Kidney epithelial cell (primary cell): ENCODE data around the gene C3orf22. TPM values are rescaled to one million over a fixed set of nuclear protein-coding genes. Genes with fewer than 3 reads are reported as not detected.

ENCODE experiments used
- DNase-seq: peaks from one replicate; pipeline ENCODE4 v3.0.0-alpha.2; 2010; ENCODE audit warnings: low read depth
- H3K27me3 ChIP-seq: 2 replicates; pipeline ENCODE4 v1.6.0; 2011; ENCODE audit warnings: low read length; ENCODE audit not compliant: control insufficient read depth, insufficient read depth
- H3K36me3 ChIP-seq: 2 replicates; pipeline ENCODE4 v1.5.1; 2011; ENCODE audit warnings: low read length; ENCODE audit not compliant: control insufficient read depth, insufficient read depth
- H3K4me3 ChIP-seq: 2 replicates; pipeline ENCODE4 v1.5.1; 2011; ENCODE audit warnings: low read depth, mild to moderate bottlenecking, control low read depth, low read length
- CTCF ChIP-seq: IDR thresholded peaks from 2 replicates; pipeline ENCODE4 v1.5.1; 2011; ENCODE audit warnings: mild to moderate bottlenecking, moderate library complexity, low read length, control low read depth, inconsistent platforms; ENCODE audit not compliant: insufficient read depth, poor library complexity, severe bottlenecking
- total RNA-seq: library from RNA; depleted of rRNA; stranded (reverse); fragments of >200 nt; gene quantifications from 2 replicates; pipeline ENCODE4 v1.2.3, GENCODE V29; 2015

The C3orf22 gene
- total RNA-seq, 1 donor from 2014 or later, result not detected

- Histone ChIP-seq H3K27me3 (peaks cover 32% of the 10 kb centered on the region), H3K36me3 (no peaks in the 10 kb centered on the region), H3K4me3 (no peak overlapping the region)
- no peak for DNase-seq
- TF ChIP-seq CTCF, result no peak
Observed at GRCh38 chr3:126528419-126528799, 30.3 kb downstream of the C3orf22 start.

- no peak for TF ChIP-seq CTCF
- DNase-seq, result no peak
- H3K27me3 ChIP-seq, result peaks cover 38% of the 10 kb centered on the region
- H3K36me3 ChIP-seq, result no peaks in the 10 kb centered on the region
- no peak overlapping the region for H3K4me3 ChIP-seq
Observed at GRCh38 chr3:126527455-126528211, 31.1 kb downstream of the C3orf22 start.

- H3K4me3 ChIP-seq, result no peak overlapping the region
- H3K27me3 ChIP-seq, result peaks cover 40% of the 10 kb centered on the region
- TF ChIP-seq CTCF, result no peak
- H3K36me3 ChIP-seq, result no peaks in the 10 kb centered on the region
- DNase-seq, result no peak
Observed at GRCh38 chr3:126527006-126527405, 31.7 kb downstream of the C3orf22 start.

GRCh38 chr3:126526668-126527005 is 32.1 kb downstream of the C3orf22 start:
- TF ChIP-seq CTCF, result no peak
- no peak for DNase-seq
- no peak overlapping the region for H3K4me3 ChIP-seq
- H3K27me3 ChIP-seq, result peaks cover 40% of the 10 kb centered on the region
- H3K36me3 ChIP-seq, result no peaks in the 10 kb centered on the region

- peaks cover 40% of the 10 kb centered on the region for H3K27me3 ChIP-seq
- no peak overlapping the region for H3K4me3 ChIP-seq
- TF ChIP-seq CTCF, result no peak
- no peak for DNase-seq
- no peaks in the 10 kb centered on the region for H3K36me3 ChIP-seq
Observed at GRCh38 chr3:126525853-126526667, 32.7 kb downstream of the C3orf22 start.
